GM20431 (cell line): ENCODE data around the gene MAP1LC3B.

Experiments used
- in situ Hi-C: fragments of 300-500 bp; cut with MseI, MboI; formaldehyde crosslinking; loops from one replicate; pipeline ENCODE4 v1.15.0; 2020; ENCODE audit warnings: low sequenced_read_pairs; ENCODE audit not compliant: unreplicated experiment

Gene MAP1LC3B

DNA sequence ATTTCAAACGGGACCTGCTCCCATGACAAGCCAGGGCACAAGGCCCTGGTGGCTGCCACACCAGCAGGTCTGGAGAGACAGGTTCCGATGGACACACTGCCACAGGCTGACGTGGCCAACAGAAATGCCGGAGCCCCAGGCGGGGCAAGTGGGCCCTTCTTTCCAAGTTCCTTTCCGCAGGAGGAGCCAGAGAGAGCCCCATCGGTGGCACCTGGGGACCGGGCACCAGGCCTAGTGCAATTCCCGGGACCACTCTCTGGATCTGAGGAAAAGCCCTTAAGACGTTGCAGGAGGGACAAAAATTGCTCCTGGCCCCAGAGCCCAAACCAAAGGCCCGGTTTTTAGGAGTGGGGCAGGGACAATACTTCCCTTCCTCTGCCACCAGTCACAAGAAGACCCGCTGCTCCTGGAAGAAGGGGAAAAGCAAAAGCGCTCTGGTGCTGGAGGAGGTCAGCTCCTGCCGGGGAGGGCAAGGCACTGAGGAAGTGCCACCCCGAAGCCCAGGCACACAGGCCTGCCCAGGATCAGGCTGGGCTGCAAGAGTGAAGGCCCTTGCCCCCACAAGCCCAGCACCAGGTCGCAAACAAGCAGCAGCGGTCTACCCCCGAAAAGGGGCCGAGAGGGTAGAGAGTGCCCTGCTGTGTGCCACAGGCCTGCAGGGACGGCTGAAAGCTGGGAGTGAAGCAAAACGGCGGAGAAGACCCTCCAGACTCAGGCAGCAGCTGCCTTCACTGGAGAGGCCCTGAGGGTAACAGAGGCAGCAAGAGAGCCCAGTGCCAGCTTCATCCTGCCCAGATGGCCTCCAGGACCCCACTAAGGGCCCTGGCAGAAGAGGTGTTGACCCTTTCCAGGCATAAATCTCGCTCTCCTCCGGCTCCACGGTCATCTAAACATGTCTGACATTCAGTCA is 29.1 kb downstream of the MAP1LC3B start:
- in situ Hi-C loops: loop anchor here (25.0 kb wide), 1 partner anchor 216 kb away; no protein-coding TSS in a partner anchor

DNA sequence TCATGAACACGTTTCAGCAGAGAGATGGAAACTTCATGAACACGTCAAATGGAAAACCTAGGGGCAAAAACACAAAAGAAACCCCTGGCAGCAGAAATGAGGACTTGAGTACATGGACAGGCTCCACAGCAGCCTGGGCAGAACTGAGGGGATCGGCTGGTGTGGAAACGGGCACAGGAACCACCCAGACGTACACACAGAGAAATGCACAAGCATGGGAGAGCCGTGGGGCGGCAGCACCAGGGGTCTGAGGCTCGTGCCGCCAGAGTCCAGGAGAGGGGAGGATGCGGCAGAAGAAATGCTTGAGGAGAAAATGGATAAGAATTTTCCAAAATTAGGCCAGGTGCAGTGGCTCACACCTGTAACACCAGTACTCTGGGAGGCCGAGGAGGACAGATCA is 30.0 kb downstream of the MAP1LC3B start:
- in situ Hi-C loops: loop anchor here (25.0 kb wide), 1 partner anchor 215 kb away; no protein-coding TSS in a partner anchor

DNA sequence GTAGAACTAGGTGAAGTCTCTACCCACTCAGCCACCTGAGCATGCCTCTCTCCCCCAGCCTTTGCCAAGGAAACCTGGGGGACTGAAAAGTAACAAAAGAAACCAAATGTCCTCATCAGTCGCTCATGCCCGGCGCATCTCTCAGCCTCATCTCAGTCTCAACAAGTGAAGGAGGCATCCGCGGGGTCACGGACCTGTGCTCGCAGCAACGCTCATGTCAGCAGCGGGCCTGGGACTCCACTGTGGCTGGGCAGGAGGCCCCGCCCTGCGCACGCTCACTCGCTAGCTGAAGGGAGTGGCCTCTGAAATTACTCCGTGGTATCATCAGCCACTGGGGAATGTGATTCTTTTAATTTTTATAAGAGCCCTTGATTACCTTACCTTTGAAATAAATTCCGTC is 31.3 kb downstream of the MAP1LC3B start:
- in situ Hi-C loops: loop anchor here (25.0 kb wide), 1 partner anchor 214 kb away; no protein-coding TSS in a partner anchor

DNA sequence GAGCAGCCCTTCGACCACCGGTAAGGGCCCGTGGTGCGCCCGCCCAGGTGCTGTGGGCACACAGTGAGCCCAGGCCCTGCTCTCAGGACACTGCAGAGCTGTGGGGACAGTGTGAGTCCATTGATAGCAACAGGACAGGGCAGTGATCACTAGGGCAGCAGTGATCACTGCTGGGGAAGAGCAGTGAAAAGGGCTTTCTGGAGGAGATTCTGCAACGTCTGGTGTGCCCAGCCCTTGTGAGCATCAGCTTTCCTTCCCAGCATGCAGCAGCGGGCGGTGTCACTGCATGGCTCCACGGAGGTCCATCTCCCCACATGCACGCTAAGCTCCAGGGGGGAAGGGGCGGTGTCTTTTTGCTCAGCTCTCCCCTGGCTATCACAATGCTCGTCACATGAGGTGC is 32.1 kb downstream of the MAP1LC3B start:
- in situ Hi-C loops: loop anchor here (25.0 kb wide), 1 partner anchor 213 kb away; no protein-coding TSS in a partner anchor

DNA sequence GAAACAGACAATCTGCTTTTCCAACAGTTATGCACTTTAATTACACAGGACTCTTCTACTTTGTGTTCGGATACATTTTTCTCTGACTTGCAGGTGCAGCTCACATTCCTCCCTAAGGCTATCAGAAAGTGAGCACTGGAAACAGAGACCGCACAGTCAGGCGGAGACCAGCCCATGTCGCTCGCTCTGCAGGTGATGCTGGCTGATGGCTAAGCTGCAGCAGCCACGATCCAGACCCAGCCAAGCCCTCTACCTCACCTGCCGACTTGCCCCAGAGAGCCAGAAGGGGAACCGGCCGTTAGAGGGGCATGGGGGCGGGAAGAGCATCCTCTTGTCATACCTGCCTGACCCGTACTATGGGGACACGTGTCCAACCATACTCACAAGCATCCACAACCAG is 33.8 kb downstream of the MAP1LC3B start:
- in situ Hi-C loops: no loop called here

DNA sequence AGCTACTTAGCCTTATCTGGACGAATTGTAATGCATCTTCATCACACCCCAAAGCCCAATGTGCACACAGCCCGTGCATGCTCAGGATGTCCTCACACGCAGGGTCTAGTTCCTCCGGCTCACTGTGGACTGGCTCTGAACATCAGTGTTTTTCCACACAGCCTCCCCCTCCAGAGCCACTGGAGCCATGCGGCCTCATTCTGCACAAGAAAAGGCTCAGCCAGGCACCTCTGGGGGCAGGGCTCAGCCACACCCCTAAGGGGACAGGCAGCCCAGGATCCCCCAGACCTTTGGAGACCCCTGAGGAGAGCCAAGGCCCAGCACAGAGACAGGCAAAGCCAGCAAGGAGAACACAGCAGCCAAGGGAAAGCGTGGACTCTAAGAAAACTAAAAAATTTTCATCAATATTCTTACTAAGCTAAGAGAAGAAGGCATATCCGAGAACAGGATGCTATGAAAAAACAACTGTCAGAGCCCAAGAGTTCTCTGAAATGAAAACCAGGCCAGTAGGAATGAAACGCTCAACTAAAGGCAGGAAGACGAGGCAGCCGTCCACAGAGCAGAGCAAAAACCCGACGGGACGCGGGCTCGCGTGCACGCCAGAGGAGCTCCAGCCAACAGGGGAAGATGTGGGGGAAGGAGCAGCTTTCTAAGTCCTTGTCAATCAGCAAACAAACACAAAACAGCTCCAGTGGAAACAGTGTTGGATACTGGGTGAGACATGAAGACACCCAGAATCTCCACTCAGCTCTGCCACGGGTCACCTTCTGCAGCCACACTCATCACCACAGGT is 34.5 kb downstream of the MAP1LC3B start:
- in situ Hi-C loops: no loop called here

DNA sequence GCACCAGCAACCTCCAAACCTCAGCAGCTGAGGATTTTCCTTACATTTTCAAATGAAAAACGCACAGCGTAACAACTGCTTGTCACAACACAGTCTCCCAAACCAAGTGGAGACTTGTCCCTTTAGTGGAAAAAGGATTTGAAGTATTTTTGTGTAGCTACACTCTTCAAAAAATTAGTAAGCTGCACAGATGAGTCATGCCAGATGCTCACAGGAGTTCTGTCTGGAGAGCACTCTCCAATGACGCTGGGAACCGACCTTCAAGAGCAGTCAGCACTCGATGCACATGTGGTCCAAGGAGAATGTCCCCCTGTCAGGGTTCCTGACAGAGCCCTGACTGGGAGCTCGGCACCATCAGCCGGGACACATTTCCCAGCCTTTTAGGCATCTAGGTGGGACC is 39.8 kb downstream of the MAP1LC3B start:
- in situ Hi-C loops: no loop called here

DNA sequence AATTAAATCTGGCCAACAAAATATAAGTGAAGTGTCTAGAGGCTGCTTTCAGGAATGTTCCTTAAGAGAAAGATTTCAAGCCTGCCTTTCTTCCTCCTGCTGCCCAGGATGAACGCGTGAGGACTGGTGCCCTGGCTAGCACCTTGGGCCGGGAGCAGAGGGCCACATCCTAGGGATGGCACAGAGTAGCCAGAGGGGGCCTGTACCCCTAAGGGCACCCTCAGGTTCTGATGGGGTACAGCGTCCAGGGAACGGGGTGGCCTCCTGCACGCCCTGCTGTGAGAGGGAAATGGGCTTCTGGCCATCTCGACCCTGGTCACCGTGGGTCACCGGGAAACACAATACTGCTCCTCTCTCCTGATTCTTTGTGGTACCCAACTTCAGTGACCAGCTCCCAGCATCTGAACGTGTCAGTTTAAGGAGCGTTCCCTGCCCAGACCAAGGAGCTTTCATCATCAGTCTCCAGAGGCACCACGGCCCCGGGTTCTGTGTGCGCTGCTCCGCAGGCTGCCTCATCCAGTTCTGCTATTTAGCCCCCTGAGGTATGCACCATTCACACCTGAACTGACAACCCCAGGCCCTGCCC is 40.3 kb downstream of the MAP1LC3B start:
- in situ Hi-C loops: no loop called here

DNA sequence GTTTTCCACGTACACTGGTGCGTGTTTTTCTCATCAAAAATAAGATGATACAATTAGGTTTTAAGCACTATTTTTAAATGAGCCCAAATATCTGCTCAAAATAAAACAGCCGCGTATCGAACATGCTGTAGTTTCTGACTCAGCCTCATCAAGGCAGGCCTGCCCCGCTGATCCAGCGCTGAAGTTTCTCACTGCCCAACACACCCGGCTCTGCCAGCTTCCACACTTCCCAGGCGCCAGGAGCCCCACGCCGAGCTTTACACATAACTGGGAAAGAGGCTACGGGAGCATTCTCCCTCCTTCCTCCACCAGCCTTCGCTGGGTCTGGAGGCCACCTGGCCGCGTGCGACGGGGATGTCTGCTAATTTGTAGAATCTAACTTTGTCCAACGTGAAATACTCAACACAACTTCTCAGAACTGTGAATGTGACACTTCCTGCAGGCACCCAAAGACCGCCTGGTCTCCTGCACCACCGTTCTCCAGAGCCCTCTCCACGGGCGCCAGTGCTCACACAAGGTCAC is 42.1 kb downstream of the MAP1LC3B start:
- in situ Hi-C loops: no loop called here

DNA sequence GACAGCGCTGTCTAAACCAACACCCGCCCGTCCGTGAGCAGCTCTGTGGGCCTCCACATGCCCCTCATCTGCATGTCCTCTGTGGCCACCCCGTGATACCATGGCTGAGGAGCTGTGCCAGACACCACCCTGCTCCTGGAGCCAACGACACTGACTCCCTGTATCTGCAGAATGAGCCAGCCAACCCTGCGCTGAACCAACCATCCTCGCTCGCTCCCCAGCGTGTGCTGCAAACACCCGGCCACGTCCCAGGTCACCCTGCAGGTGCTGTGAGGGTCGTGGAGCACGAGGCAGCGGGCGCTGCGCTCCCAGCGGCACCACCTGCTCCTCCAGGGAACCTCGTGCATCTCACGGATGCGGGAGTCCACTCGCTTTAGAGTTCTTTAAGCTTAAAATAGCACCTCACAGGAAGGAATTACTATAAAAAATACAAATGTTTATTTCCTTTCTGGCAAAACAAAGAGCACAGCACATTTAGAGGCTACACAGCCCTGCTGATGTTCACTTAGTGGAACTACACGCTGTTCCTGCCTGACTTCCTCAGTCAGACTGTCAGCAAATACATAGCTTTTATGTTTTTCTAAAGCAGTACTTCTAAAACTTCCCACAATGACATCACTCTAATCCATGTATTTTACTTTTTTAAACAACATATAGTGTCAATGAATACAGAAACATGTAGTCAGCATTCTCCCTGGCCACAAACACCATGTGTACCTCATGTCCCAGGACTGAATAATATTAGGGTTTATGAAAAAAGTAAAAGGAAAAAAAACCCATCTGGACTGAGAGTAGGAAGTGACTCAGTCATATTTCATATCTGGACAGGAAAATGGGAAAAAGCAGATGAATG is 43.5 kb downstream of the MAP1LC3B start:
- in situ Hi-C loops: no loop called here

DNA sequence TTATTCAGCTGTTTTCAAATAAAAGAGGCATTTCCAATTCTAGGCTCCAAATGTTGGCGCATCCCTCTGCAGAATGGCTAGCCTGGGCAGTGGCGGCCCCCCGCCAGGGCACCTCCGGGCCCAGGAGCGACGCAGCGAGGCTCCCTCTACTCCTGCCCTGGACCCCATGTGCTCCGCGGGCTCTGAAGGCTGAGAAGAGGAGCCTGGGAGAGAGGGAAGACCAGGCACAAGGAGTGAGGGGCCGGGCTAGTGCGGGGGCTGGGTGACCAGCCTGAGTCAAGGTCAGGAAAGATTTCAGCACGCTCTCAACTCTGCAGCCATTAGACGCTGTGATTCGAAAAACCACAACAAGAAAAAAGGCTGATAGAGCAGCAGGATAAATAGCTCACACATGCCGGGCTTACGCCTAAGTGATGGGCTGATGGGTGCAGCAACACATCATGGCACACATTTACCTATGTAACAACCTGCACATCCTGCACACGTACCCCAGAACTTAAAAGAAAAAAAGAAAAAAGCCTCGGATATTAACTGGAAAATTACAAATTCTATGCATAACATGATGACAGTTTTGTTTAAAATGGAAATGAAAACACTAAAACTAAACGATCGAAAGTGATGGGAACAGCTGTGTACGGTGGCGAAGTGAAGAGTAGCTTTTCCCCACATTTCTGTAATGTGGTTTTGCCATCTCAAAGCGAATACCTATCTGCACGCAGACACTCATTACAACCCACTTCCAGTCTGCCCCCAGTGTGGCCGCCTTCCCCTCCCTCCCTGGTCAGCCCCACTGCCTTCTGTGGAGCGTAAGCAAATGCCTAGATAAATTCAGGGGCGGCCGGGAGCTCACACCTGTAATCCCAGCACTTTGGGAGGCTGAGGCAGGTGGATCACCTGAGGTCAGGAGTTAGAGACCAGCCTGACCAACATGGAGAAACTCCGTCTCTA is 44.4 kb downstream of the MAP1LC3B start:
- in situ Hi-C loops: no loop called here

DNA sequence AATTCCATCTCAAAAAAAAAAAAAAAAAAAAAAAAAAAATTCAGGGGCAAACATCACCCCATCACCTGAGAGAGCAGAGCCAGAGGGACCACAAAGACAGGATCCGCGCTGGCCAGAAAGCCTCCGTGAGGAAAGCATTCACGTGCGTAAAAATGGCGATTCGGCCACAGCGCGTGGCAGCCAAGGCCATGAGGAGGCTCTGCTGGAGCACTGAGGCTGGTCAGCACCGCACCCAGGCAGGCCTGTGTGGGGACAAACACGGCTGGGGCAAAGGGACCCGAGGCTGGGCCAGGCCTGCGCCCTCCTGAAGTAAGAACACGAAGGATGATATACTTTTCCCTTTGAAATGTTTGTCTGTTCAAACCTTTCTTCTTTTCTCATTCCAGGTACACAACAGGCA is 45.2 kb downstream of the MAP1LC3B start:
- in situ Hi-C loops: no loop called here

DNA sequence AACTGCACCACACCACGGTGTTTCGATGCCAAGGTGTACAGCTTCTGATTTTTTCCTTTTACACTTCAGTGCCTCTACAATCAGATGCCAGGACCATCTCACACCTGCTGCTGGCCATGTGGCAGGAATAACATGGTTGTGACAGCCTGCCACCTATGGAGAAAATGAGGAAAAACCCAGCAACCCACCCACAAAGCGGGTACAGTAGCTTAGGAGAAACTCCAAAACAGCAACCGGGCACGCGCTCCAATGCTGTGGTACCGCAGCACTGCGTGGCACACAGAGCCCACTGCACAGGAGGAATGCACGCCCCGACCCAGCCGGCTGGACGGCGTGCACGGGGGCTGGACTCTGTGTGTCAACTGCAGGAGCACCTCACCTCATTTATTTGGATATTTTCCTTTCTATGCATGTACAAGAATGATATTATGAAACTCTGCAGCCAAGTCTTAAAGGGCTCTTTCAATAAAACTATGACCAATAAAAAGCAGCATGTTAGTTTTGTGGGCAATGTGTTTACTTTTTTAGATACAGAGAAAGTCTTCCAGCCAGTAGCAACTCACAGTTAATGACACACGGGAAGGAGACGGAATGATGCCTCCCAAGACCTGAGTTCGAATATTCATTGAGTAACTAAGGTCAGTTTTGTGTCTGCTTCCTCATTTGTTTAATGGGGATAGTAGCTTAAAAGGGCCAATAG is 45.9 kb downstream of the MAP1LC3B start:
- in situ Hi-C loops: no loop called here

DNA sequence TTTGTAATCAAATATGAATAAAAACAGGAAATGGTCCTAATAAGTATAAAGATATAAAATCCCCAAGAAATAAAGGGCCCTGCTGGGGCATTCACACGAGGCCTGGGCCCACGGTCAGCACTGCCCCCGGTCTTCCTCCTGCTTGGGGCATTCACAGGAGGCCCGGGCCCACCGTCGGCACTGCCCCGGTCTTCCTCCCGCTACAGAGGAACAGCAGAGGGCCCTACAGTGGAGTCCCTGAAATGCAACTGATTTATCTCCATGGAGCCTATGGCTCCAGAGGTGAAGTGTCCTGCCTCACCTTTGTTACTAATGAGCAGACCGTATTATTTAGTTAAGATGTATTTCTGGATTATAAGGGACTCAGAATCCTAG is 46.5 kb downstream of the MAP1LC3B start:
- in situ Hi-C loops: no loop called here

DNA sequence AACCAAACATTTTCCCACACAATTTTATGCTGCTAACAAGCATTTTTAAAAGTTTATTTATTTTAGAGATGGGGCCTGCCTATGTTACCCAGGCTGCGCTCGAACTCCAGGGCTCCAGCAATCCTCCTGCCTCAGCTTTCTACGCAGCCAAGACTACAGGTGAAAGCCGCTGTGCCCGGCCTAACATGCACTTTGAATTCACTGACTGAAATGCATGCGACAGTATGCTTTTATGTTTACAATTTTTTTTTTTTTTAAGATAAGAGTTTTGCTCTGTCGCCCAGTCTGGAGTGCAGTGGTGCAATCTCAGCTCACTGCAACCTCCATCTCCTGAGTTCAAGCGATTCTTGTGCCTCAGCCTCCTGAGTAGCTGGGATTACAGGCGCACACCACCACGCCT is 47.8 kb downstream of the MAP1LC3B start:
- in situ Hi-C loops: no loop called here

DNA sequence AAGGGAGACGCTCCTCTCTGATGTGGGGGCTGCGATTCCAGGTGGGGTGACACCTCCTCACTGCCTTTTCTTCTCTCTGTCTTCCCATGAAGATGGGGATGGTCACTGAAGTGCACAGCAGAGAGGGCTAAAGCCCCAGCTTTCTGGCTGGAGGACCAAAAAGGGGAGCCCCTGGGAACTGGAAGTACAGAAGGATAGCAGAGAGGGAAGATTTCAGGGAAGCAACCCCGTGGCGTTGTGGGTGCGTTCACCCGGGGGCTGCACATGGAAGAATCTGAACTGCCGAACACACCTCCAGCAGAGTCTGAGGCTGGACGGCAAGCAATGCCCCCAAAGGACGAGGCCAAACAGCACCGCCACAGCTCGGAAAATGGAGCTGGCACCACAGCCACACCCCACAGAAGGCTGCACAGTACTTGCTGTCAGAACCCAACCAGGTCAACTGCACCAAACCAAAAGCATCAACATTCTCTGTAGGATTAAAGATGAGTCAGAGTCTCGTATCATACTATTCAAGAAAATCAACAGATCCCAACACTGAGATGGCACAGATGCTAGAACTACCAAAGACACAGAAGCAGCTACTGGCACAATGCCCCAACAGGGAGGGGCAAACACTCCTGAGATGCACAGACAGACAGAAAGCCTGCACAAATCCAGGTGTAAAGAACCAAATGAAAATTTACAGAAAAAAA is 49.9 kb downstream of the MAP1LC3B start:
- in situ Hi-C loops: no loop called here

DNA sequence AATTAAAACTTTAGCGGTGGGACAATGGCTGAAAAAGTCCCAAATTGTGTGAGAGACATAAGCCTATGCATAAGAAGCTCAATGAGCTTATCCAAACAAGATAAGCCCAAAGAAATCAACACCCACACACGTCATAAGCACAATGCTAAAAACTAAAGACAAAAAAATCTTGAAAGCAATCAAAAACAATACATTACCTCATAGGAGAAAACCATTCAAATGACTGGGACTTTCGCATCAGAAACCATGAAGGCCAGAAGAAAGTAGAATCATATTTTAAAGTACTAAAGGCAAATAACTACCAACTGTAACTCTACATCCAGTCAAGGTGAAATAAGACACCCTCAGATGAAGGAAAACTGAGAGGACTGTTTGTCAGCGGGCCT is 50.4 kb downstream of the MAP1LC3B start:
- in situ Hi-C loops: no loop called here
